ENCODE measurements around the gene CNTNAP5. TPM values are rescaled to one million over a fixed set of nuclear protein-coding genes. Genes with fewer than 3 reads are reported as not detected.

CNTNAP5 gene
- total RNA-seq, 4 donors from 2014 or later: 0.17 TPM; not detected in 3

DNA sequence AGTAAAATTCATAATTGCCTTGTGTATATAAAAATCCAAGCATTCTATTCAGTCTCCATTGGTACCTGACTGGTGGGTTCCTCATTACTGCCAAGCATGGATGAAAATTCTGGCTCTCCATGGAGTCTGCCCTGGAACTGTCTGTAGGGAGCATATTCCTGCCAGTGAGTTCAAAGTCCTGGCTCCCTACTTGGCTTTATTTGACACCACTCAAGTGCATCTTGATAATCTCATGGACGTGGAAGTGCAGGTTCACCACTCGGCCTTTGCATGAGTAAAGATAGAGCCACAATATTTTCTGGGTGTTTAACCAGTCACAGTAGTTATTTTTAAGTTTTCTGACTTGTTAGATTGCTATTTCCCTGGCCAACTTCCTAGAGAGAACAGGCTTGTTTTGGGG is 63.5 kb downstream of the CNTNAP5 start:
- TF ChIP-seq, protein P1, sequence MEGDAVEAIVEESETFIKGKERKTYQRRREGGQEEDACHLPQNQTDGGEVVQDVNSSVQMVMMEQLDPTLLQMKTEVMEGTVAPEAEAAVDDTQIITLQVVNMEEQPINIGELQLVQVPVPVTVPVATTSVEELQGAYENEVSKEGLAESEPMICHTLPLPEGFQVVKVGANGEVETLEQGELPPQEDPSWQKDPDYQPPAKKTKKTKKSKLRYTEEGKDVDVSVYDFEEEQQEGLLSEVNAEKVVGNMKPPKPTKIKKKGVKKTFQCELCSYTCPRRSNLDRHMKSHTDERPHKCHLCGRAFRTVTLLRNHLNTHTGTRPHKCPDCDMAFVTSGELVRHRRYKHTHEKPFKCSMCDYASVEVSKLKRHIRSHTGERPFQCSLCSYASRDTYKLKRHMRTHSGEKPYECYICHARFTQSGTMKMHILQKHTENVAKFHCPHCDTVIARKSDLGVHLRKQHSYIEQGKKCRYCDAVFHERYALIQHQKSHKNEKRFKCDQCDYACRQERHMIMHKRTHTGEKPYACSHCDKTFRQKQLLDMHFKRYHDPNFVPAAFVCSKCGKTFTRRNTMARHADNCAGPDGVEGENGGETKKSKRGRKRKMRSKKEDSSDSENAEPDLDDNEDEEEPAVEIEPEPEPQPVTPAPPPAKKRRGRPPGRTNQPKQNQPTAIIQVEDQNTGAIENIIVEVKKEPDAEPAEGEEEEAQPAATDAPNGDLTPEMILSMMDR (IDR thresholded peaks at IDR 0.05): no peak
- TF ChIP-seq EP300 (IDR thresholded peaks at IDR 0.05): no peak
- no peak for TF ChIP-seq POLR2AphosphoS5 (IDR thresholded peaks at IDR 0.05)
- TF ChIP-seq POLR2A (IDR thresholded peaks at IDR 0.05; ENCODE audit: low read depth): no peak
- Histone ChIP-seq H3K4me1 (no peaks in the 10 kb centered on the region), H3K4me3 (no peak overlapping the region), H3K9me3 (peaks cover 0 to 7% (median 1%) of the 10 kb centered on the region in 4 donors), H3K36me3 (no peaks in the 10 kb centered on the region), H3K27me3 (no peaks in the 10 kb centered on the region), H3K27ac (replicated peaks in 1 of 4) (no peak overlapping the region)
- 72% methylated on average over 2 of the region's 2 CpGs for WGBS
- no peak for DNase-seq (ENCODE audit: extremely low spot score)
- intact Hi-C loops (cut with DNase I): no loop called here

DNA sequence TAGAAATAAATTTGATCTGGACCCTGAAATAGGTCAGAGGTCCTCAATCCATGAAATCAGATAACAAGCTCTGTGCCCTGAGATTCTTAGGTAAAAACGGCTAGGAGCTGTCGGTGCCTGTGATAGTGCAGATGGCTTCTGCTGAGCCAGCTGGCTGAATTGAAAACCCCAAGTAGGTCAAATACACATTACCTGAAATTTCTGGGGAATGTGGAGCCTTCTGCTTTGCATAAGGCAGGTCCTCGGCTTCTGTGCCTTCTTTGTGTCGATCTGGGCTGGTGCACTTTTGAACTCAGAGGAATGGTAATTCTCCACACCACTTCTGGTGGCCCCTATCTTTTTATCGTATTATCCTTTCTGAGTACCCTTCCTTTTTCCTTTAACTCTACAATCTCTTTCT is 66.6 kb downstream of the CNTNAP5 start:
- WGBS: 73% methylated on average over 5 of the region's 5 CpGs
- Histone ChIP-seq H3K4me1 (no peaks in the 10 kb centered on the region), H3K9me3 (peaks cover 0 to 7% (median 1%) of the 10 kb centered on the region in 4 donors), H3K4me3 (no peak overlapping the region), H3K27me3 (no peaks in the 10 kb centered on the region), H3K36me3 (no peaks in the 10 kb centered on the region), H3K27ac (replicated peaks in 1 of 4) (no peak overlapping the region)
- DNase-seq (ENCODE audit: extremely low spot score): no peak
- TF ChIP-seq POLR2A (IDR thresholded peaks at IDR 0.05; ENCODE audit: low read depth) (no peak), EP300 (IDR thresholded peaks at IDR 0.05) (no peak), POLR2AphosphoS5 (IDR thresholded peaks at IDR 0.05) (no peak)
- TF ChIP-seq, protein P1 (IDR thresholded peaks at IDR 0.05): no peak
- intact Hi-C loops (cut with DNase I): no loop called here

DNA sequence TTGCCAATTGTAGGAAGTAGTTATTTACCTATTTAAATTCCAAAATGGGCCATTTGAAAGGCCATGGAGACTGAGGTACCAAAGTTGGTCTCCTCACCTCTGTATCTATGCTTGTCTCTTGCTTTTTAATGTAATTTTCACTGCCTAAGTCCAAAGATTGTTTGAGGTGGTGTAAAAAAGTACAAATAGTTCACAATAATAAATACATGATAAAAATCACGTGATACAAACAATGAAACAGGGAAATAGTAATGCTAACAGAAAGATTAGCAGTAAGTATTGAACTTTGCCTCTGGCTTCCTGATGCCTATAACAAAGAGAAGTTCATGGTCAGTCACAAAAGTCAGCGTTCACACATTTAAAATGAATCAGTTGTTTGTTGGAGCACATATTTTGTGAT is 67.6 kb downstream of the CNTNAP5 start:
- Histone ChIP-seq H3K9me3 (peaks cover 0 to 2% (median 0%) of the 10 kb centered on the region in 4 donors), H3K4me1 (no peaks in the 10 kb centered on the region), H3K27me3 (no peaks in the 10 kb centered on the region), H3K4me3 (no peak overlapping the region), H3K27ac (replicated peaks in 1 of 4) (no peak overlapping the region), H3K36me3 (no peaks in the 10 kb centered on the region)
- WGBS: 89% methylated on average over 2 of the region's 2 CpGs
- no peak for DNase-seq (ENCODE audit: extremely low spot score)
- no peak for TF ChIP-seq POLR2A (IDR thresholded peaks at IDR 0.05; ENCODE audit: low read depth)
- TF ChIP-seq EP300 (IDR thresholded peaks at IDR 0.05): no peak
- no peak for TF ChIP-seq POLR2AphosphoS5 (IDR thresholded peaks at IDR 0.05)
- TF ChIP-seq, protein P1 (IDR thresholded peaks at IDR 0.05): no peak
- intact Hi-C loops (cut with DNase I): no loop called here

DNA sequence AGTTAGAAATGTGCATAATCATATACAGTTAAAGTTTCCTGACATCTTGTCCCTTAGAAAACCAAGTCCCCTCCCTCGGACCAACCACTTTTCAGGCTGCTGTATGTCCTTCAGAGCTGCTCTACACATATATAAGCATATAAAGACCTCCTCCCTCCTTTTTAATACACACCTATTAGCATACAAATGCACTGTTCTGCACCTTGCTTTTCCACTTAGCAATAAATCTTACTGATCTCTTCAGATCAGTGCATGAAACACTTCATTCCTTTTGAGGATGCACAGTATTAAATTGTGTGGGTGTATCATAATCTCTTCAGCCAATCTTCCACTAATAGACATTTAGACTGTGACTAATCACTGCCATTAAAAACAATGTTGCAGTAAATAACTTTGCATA is 79.8 kb downstream of the CNTNAP5 start:
- intact Hi-C loops (cut with DNase I): no loop called here
- TF ChIP-seq, protein P1 (IDR thresholded peaks at IDR 0.05): no peak
- TF ChIP-seq POLR2AphosphoS5 (IDR thresholded peaks at IDR 0.05) (no peak), POLR2A (IDR thresholded peaks at IDR 0.05; ENCODE audit: low read depth) (no peak), EP300 (IDR thresholded peaks at IDR 0.05) (no peak)
- Histone ChIP-seq H3K27ac (replicated peaks in 1 of 4) (no peak overlapping the region), H3K9me3 (no peaks in the 10 kb centered on the region), H3K27me3 (no peaks in the 10 kb centered on the region), H3K4me3 (no peak overlapping the region), H3K4me1 (no peaks in the 10 kb centered on the region), H3K36me3 (no peaks in the 10 kb centered on the region)
- WGBS: 77% methylated on average over 1 of the region's 1 CpG
- no peak for DNase-seq (ENCODE audit: extremely low spot score)

DNA sequence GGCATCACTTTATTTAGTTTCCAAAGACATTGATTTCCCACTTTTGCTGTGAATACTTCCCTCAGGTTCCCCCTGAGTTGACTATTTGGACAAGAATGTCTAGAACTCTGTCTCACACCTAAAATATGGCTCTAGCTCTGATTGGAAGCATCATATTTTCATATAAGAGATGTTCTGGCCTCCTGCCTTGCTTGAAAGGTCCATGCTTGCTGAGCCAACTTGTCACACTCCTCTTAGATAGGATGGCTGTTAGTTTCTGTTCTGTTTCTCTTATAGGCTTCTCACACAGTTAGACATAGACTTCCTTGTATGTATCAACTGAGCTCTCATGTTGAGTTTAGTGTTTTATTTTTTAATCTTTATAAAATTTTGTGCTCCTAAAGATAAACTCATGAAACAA is 87.1 kb downstream of the CNTNAP5 start:
- Histone ChIP-seq H3K4me3 (no peak overlapping the region), H3K9me3 (no peaks in the 10 kb centered on the region), H3K27me3 (no peaks in the 10 kb centered on the region), H3K36me3 (no peaks in the 10 kb centered on the region), H3K27ac (replicated peaks in 1 of 4) (no peak overlapping the region), H3K4me1 (no peaks in the 10 kb centered on the region)
- TF ChIP-seq POLR2A (IDR thresholded peaks at IDR 0.05; ENCODE audit: low read depth): no peak
- TF ChIP-seq EP300 (IDR thresholded peaks at IDR 0.05): no peak
- DNase-seq (ENCODE audit: extremely low spot score): no peak
- intact Hi-C loops (cut with DNase I): no loop called here

Measured in esophagus muscularis mucosa (tissue), 4 donors.